ENCODE results near the gene ABAT.

Gene ABAT

DNA sequence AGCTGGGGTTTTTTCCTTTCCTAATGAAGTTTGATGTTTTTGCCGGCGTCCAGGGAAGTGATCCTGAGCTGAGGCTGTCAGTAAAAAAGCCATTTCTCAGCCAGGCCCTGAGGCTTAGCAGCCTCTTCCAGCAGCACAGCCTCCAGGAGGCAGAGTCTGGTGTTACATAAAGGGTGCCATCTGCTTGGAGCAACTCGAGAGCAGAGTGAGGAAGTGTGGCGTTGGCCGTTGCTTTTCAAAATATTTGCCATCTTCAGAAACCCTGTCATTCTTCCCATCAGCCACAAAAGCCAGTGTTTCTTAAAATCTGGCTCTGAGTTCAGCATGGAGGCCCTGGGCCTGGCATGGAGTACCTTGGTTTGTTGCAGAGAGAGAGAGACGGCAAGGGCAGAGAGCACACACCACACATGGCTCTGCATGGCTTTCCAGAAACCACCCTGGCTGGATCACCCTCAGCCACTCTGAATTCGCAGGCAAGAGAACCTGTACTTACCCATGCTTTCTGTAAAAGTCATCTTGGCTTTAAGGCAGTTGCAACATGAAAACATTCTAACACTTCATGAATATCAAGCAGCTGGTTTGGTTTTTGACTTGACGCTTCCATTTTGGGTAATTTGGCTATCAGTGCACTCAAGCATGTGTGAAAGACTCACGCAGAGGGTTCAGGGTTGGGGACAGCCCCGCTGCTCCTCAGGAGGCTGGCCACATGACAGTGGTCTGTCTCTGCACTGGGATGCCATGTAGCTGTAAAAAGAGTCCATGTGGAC lies 144.3 kb downstream of the ABAT start:
- no peak for DNase-seq (ENCODE audit: low spot score)

DNA sequence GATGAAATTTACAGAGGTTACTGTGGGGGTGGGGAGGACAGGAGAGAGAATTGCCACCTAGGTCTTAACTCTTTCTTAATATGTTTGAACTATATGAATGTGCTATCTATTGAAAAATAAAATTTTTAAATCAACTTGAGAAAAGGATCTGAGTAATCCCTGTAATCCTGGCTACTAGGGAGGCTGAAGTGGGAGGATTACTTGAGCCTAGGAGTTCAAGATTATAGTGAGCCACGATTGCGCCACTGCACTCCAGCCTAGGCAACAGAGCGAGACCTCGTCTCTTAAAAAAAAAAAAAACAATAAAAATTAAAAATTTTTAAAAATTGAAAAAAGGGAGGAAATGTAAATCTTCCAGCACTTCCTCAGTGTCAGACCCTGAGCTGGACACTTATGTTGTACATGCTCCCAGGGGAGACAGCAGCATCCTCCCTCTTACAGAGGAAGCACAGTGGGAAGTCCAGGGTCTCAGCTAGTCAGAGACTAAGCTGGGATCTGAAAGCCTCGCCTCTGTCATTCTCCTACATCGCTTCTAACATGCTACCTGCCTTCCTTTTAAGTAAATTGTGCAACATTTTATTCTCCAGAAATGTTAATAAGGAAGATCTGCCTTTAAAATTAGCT lies 145.1 kb downstream of the ABAT start:
- DNase-seq (ENCODE audit: low spot score) = no peak

DNA sequence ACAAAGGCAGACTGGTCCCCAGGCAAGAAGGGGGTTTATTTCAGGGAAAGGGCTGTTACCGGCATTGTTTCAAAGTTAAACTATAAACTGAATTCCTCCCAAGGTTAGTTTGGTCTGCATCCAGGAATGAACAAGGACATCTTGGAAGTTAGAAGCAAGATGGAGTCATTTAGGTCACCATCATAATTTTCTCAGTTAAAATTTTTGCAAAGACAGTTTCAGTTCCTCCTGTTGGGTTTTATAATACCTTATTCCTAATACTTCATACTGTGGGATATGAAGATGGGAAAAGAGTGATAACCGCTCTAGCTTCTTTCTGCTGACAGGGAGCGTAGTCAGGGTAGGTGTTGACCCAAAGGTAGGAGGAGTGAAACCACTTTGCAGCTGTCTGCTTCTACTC lies 148.0 kb downstream of the ABAT start:
- no peak for DNase-seq (ENCODE audit: low spot score)

DNA sequence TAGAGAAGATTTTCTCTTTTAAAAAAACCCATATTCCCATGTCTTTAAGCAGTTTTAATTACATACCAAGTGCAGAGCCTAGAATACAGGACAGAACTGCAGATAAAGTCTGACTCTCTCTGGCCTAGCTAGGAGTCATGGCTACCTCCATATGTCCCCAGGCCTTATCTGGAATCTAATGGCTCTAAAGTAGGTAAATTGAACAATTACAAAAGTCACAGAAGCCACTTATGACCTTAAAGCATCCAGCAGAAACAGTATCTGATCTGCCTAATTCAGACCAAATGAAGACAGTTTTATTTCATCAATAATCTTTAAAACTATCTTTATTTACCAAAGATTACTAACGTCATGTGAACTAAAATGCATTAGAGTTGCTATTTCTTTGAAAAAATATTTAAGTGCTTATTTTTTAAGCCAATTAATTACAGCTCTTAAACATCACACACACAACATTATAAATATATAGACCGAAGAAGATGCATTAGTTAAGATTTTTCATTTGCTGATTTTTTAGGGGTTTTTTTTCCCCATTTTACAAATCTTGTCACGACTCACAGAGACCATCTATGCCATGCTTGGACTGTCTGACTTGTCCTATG lies 152.0 kb downstream of the ABAT start:
- no peak for DNase-seq (ENCODE audit: low spot score)

DNA sequence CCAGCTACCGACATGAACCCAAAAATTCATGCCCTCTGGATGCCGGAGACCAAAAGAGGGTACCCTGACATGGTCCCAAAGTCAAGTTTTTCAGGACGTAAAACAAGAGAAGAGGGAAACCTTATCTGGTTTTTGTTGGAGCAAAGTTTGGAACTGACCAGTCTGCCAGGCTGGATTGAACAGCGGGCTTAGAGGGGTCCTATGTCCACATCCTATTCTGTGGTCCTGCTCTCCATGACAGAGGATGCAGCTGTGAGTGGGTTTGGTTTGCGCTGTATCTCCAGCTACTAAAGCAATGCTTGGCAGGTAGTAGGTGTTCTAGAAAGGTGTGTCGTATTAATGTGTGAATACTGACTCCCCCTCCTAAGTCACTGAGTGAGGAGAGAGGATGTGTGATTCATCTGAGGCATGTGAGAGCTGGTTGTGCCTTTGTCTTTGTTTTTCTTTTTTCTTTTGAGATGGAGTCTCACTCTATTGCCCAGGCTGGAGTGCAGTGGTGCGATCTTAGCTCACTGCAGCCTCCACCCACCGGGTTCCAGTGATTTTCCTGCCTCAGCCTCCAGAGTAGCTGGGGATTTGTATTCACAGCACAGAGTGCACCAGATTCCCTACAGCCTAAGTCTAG lies 154.2 kb downstream of the ABAT start:
- DNase-seq (ENCODE audit: low spot score) = no peak

DNA sequence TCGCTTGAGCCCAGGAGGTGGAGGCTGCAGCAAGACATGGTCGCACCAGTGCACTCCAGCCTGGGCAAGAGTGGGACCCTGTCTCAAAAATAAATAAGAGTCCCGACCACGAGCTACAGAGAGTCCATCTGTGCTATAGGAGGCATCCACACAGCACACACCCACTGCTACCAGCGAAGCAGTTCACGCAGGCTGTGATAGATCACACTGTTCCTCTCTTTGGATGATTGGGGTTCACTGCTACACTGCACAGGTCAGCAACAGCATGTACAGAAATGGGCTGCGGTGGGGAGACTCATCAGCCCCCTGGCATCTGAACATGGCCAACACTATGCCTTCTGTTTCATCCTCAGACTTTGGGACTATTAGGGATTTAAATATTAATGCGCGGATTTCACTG lies 157.0 kb downstream of the ABAT start:
- no peak for DNase-seq (ENCODE audit: low spot score)

DNA sequence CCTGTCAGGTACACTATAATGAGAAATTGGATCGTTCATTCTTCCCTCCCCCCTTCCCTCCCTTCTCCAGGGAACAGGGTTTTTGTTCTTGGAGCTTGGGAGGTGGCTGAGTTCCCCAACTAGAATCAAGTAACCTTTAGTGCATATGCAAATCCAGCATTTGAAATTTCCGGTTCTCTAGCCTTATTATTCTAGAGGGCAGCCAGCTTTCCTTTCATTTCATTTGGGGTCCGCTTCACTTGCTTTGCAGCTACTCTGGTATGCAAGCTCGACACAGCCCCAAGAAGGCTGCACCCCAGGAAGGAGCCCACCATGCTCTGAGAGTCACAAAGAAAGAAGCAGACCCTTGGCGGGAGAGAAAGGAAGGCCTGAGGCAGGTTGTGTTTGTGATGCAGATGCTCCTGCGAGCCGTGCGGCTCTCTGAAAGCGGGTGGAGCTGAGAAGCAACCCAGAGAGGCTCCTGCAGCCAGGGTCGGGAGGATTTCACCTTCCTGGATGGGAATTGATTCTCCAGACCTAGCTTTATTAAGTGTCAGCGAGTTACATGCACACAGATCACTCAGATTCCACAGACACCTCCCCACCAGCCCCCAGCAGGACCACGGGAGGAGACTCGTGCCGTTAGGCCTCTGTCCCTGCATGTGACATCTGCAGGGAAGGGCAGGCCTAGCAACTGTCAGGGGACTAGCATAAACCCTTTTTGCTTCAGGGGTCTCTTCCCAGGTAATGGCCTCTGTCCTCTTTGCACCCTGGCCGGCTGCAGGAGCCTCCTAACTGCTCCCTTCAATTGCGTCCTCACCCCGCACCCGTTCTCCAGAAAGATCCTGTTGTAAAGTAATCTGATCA lies 157.7 kb downstream of the ABAT start:
- DNase-seq (ENCODE audit: low spot score) = no peak

DNA sequence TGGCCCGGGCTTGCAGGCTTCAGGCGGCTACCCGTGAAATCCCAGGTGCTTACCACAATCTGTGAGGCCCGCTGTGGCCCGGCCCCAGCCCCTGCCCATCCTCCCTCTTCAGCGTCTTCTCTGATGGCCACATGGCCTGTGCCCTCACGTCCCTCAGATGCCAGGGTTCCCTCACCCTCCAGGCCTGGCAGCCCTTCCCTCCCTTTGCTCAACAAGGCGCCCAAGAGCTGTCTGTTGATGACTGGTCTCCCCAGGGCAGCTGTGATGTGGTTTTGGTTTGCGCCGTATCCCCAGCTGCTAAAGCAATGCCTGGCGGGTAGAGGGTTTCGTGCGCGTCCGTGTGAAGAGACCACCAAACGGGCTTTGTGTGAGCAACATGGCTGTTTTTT lies 158.3 kb downstream of the ABAT start:
- no peak for DNase-seq (ENCODE audit: low spot score)
